Measurements from ENCODE around the gene UMAD1.

The UMAD1 gene

GRCh38 chr7:7916064-7916463 is 275.5 kb downstream of the UMAD1 start (continued):
- TF ChIP-seq, protein P1, sequence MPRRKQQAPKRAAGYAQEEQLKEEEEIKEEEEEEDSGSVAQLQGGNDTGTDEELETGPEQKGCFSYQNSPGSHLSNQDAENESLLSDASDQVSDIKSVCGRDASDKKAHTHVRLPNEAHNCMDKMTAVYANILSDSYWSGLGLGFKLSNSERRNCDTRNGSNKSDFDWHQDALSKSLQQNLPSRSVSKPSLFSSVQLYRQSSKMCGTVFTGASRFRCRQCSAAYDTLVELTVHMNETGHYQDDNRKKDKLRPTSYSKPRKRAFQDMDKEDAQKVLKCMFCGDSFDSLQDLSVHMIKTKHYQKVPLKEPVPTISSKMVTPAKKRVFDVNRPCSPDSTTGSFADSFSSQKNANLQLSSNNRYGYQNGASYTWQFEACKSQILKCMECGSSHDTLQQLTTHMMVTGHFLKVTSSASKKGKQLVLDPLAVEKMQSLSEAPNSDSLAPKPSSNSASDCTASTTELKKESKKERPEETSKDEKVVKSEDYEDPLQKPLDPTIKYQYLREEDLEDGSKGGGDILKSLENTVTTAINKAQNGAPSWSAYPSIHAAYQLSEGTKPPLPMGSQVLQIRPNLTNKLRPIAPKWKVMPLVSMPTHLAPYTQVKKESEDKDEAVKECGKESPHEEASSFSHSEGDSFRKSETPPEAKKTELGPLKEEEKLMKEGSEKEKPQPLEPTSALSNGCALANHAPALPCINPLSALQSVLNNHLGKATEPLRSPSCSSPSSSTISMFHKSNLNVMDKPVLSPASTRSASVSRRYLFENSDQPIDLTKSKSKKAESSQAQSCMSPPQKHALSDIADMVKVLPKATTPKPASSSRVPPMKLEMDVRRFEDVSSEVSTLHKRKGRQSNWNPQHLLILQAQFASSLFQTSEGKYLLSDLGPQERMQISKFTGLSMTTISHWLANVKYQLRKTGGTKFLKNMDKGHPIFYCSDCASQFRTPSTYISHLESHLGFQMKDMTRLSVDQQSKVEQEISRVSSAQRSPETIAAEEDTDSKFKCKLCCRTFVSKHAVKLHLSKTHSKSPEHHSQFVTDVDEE (CRISPR knock-in tag; IDR thresholded peaks at IDR 0.05) = no peak
- TF ChIP-seq ARNTL (CRISPR knock-in tag; IDR thresholded peaks at IDR 0.05; ENCODE audit: borderline replicate concordance, low read depth) (no peak), SNAI2 (CRISPR knock-in tag; IDR thresholded peaks at IDR 0.05) (no peak), GLIS3 (CRISPR knock-in tag; IDR thresholded peaks at IDR 0.05) (no peak), CSDC2 (CRISPR knock-in tag; IDR thresholded peaks at IDR 0.05) (no peak), PPARA (CRISPR knock-in tag; IDR thresholded peaks at IDR 0.05; ENCODE audit: borderline replicate concordance) (no peak), BACH2 (CRISPR knock-in tag; IDR thresholded peaks at IDR 0.05; ENCODE audit: borderline replicate concordance) (no peak), TCF4 (CRISPR knock-in tag; IDR thresholded peaks at IDR 0.05; ENCODE audit: borderline replicate concordance) (no peak), ZFP3 (CRISPR knock-in tag; IDR thresholded peaks at IDR 0.05) (no peak), ZC3H10 (CRISPR knock-in tag; IDR thresholded peaks at IDR 0.05) (no peak)
- TF ChIP-seq, protein P2, sequence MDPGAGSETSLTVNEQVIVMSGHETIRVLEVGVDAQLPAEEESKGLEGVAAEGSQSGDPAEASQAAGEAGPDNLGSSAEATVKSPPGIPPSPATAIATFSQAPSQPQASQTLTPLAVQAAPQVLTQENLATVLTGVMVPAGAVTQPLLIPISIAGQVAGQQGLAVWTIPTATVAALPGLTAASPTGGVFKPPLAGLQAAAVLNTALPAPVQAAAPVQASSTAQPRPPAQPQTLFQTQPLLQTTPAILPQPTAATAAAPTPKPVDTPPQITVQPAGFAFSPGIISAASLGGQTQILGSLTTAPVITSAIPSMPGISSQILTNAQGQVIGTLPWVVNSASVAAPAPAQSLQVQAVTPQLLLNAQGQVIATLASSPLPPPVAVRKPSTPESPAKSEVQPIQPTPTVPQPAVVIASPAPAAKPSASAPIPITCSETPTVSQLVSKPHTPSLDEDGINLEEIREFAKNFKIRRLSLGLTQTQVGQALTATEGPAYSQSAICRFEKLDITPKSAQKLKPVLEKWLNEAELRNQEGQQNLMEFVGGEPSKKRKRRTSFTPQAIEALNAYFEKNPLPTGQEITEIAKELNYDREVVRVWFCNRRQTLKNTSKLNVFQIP (CRISPR knock-in tag; IDR thresholded peaks at IDR 0.05; ENCODE audit: borderline replicate concordance, low read depth) = no peak

GRCh38 chr7:7917593-7917992 is 277.0 kb downstream of the UMAD1 start:
- TF ChIP-seq ESRRG (CRISPR knock-in tag; IDR thresholded peaks at IDR 0.05) (no peak), ZFP30 (CRISPR knock-in tag; IDR thresholded peaks at IDR 0.05) (no peak), SNAI2 (CRISPR knock-in tag; IDR thresholded peaks at IDR 0.05) (no peak), ISL1 (CRISPR knock-in tag; IDR thresholded peaks at IDR 0.05) (no peak), TOX (CRISPR knock-in tag; IDR thresholded peaks at IDR 0.05; ENCODE audit: borderline replicate concordance) (no peak), RARB (CRISPR knock-in tag; IDR thresholded peaks at IDR 0.05) (no peak), BACH2 (CRISPR knock-in tag; IDR thresholded peaks at IDR 0.05; ENCODE audit: borderline replicate concordance) (no peak), PPARA (CRISPR knock-in tag; IDR thresholded peaks at IDR 0.05; ENCODE audit: borderline replicate concordance) (no peak), ARNTL (CRISPR knock-in tag; IDR thresholded peaks at IDR 0.05; ENCODE audit: borderline replicate concordance, low read depth) (no peak)
- TF ChIP-seq, protein P1 (CRISPR knock-in tag; IDR thresholded peaks at IDR 0.05) = no peak
- ATAC-seq = no peak

- TF ChIP-seq ZFP3 (CRISPR knock-in tag; IDR thresholded peaks at IDR 0.05) (no peak), CSDC2 (CRISPR knock-in tag; IDR thresholded peaks at IDR 0.05) (no peak), TCF4 (CRISPR knock-in tag; IDR thresholded peaks at IDR 0.05; ENCODE audit: borderline replicate concordance) (no peak)
- TF ChIP-seq, protein P1 (CRISPR knock-in tag; IDR thresholded peaks at IDR 0.05) = no peak
- ATAC-seq = no peak
These were observed 278.3 kb downstream of the UMAD1 start for GRCh38 chr7:7918736-7919448.

Data from SK-N-SH treated with all-trans-retinoic acid at 6 μM for 48 hours (cell line).